Cardiac fibroblast (primary cell): Measurements from ENCODE around the gene BANP.
A peak's percentile ranks its signal among the peaks of the same experiment; 100 is the strongest.
"Not testable (repeated sequence)": the region's sequence is repeated elsewhere in the genome, so short reads cannot be mapped to it uniquely, and the experiment has no call there.

Source experiments
- DNase-seq, 2 donors: peaks; one replicate each; pipeline versions ENCODE4 v3.0.0 to v3.0.0-alpha.2; 2010; ENCODE audit warnings: low read depth in 2 of 2
- H3K4me3 ChIP-seq, 2 donors: replicated peaks in 1 of 2; 1 replicate in 1 of 2; 2 replicates in 1 of 2; pipeline ENCODE4 v1.5.1; 2011; ENCODE audit warnings: low read depth in 2 of 2, low read length in 2 of 2, mild to moderate bottlenecking in 2 of 2, moderate library complexity in 1 of 2
- TF ChIP-seq, protein P1 (sequence below): IDR thresholded peaks from one replicate; pipeline ENCODE4 v1.5.1; 2011; ENCODE audit warnings: low read depth, mild to moderate bottlenecking, low read length, inconsistent platforms

The BANP gene

GRCh38 chr16:88030498-88030897 is 79.3 kb downstream of the BANP start:
- peak in 1 of 2 donors; percentile 4 for DNase-seq
- no peak overlapping the region for H3K4me3 ChIP-seq
- TF ChIP-seq, protein P1, sequence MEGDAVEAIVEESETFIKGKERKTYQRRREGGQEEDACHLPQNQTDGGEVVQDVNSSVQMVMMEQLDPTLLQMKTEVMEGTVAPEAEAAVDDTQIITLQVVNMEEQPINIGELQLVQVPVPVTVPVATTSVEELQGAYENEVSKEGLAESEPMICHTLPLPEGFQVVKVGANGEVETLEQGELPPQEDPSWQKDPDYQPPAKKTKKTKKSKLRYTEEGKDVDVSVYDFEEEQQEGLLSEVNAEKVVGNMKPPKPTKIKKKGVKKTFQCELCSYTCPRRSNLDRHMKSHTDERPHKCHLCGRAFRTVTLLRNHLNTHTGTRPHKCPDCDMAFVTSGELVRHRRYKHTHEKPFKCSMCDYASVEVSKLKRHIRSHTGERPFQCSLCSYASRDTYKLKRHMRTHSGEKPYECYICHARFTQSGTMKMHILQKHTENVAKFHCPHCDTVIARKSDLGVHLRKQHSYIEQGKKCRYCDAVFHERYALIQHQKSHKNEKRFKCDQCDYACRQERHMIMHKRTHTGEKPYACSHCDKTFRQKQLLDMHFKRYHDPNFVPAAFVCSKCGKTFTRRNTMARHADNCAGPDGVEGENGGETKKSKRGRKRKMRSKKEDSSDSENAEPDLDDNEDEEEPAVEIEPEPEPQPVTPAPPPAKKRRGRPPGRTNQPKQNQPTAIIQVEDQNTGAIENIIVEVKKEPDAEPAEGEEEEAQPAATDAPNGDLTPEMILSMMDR, result no peak

DNA sequence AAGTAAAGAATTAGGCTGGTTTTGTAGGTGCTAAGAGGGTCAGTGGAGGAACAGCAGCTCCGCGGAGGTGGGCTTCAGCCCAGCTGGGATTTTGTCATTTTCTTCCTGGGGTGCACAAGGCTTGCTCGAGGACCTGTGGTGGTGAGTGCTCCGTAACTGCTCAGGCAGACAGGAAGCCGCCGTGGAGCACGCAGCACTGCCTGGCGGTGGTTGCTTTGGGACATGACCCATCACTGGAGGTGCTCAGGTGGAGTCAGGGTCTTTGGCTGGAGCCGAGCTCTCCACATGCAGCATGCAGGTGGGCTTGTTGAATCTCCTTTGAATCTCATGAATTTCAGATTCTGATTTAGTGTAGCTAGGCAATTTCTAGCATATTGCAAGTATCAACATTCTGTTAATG is 79.7 kb downstream of the BANP start:
- DNase-seq, H3K4me3 ChIP-seq: not testable (repeated sequence)

- not testable (repeated sequence) for H3K4me3 ChIP-seq, DNase-seq
Observed at GRCh38 chr16:88033003-88033740, 81.9 kb downstream of the BANP start.

- no peak overlapping the region for H3K4me3 ChIP-seq
- TF ChIP-seq, protein P1, result no peak
- no peak for DNase-seq
Observed at GRCh38 chr16:88034770-88035169, 83.5 kb downstream of the BANP start.

- DNase-seq, result no peak
- no peak overlapping the region for H3K4me3 ChIP-seq
- TF ChIP-seq, protein P1, result no peak
Observed at GRCh38 chr16:88035292-88035691, 84.1 kb downstream of the BANP start.

DNA sequence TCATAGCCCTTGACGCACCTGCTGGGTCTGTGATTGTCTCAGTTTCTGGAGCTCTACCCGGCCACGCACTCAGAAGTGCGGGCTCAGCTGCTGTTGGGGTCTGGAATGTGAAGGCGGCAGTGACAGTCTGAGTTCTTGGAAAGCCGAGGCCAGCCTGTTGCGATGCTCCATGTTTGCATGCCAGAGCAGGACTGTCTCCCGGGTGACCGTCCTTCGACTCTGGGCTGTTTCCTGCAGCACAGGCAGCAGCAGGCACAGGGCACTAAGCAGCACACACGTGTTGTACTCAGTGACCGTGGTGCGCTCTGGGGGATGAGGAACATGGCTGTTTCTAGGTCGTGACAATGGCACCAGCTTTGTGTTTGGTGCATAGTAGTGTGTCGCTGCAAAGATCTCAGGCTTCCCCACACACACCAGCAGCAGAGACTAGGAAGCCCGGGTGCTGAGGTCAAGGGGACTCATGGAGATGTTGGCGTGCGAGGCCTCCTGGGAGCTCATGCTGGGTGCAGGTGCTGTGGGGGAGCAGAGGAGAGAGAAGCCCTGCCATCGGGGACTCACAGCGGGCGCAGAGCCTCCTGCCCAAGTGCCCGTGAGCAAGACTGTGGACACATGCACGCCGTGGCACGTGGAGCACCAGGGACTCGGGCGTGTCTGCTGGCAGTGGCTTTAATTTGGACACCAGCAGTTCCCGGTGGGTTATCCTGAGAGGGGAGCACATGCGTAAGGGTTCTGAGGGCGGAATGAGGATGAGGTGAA is 84.8 kb downstream of the BANP start:
- DNase-seq, H3K4me3 ChIP-seq: not testable (repeated sequence)

DNA sequence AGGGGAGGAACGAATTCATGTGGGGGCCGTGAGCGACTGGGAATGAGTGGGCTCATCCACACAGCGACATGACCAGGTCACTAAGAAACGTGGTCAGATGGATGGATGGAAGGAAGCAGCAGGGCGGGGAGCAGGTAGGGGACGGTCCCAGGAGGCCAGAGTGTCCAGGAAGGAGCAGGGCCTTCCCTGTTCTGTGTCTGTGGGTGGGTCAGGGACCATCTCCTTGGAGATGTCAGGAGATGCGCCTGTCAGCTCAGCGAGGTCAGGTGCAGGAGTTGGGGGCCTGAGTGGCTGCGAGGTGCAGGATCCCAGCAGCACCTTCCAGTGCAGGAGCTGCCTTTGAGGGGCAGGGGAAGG is 85.4 kb downstream of the BANP start:
- not testable (repeated sequence) for H3K4me3 ChIP-seq, DNase-seq

GRCh38 chr16:88037359-88037758 is 86.1 kb downstream of the BANP start:
- not testable (repeated sequence) for DNase-seq

GRCh38 chr16:88037876-88038525 is 86.8 kb downstream of the BANP start:
- DNase-seq, H3K4me3 ChIP-seq: not testable (repeated sequence)

More at GRCh38 chr16:88037359-88037758, 86.1 kb downstream of the BANP start:
- H3K4me3 ChIP-seq, result not testable (repeated sequence)

DNA sequence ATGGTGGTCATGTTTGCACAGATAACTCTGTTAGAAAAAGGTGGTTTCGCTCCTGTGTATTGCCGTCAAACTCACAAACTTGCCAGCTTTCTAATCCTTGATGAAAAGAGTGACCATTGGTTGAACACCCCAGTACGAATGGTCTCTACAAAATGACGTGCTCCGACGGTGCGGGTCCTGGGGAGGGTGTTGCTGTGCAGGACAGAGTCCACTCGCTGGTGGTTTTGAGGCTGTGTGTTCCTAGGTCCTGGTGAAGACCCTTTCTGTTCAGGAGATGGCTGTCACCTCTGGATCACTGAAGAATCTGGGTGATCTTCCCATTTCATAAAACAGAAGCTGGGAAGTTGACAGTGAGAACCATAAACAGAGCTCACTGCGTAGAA is 87.3 kb downstream of the BANP start:
- not testable (repeated sequence) for DNase-seq, H3K4me3 ChIP-seq
